ENCODE data around the gene EYA3. TPM values are rescaled to one million over a fixed set of nuclear protein-coding genes. Genes with fewer than 3 reads are reported as not detected.

Gene EYA3
- total and polyA plus RNA-seq, 10 of the 15 experiments (the other 5 are each of a cell fraction or from before 2014, with no cell fraction given): 13.0 to 46.6 (median 23.4) TPM

- POLR2A ChIA-PET: interaction anchor here (0.6 kb wide), 1 partner anchor 157 kb away, joined by 4 read pairs; no protein-coding TSS in a partner anchor
- Histone ChIP-seq H3K9me3 (replicated peaks; ENCODE audit: control insufficient read depth, insufficient read depth, low read length) (no peaks in the 10 kb centered on the region), H3K4me3 (no peak overlapping the region), H2AFZ (ENCODE audit: control insufficient read depth, low read depth, low read length) (no peak overlapping the region), H3K36me3 (ENCODE audit: control insufficient read depth in 2 of 2, insufficient read depth in 2 of 2, low read length in 1 of 2) (no peaks in the 10 kb centered on the region), H3K9ac (ENCODE audit: control insufficient read depth, insufficient read depth, low read length) (no peak overlapping the region), H3K27me3 (replicated peaks in 1 of 2; ENCODE audit: control insufficient read depth in 2 of 2, insufficient read depth in 2 of 2, low read length in 1 of 2) (peaks cover 0 to 2% of the 10 kb centered on the region in 2 experiments; a peak in 2 of 4 replicates), H3K27ac (ENCODE audit: control insufficient read depth, insufficient read depth) (no peak overlapping the region), H3K79me2 (ENCODE audit: control insufficient read depth, insufficient read depth, low read length) (no peaks in the 10 kb centered on the region), H3K4me2 (ENCODE audit: control insufficient read depth, insufficient read depth) (no peak overlapping the region), H4K20me1 (ENCODE audit: control insufficient read depth, insufficient read depth) (no peaks in the 10 kb centered on the region), H3K4me1 (ENCODE audit: control insufficient read depth, insufficient read depth, low read length) (peaks cover 7% of the 10 kb centered on the region)
- CTCF ChIA-PET: interaction anchor here (1.2 to 4.8 kb wide), 3 partner anchors 8 to 74 kb away, joined by 4 to 40 read pairs (median 5); no protein-coding TSS in a partner anchor
- intact Hi-C loops (cut with micrococcal nuclease; ENCODE audit: unreplicated experiment) (no loop called here), in situ Hi-C loops (cut with MboI) (no loop called here)
- RAD21 ChIA-PET (ENCODE audit: unreplicated experiment): interaction anchor here (0.6 to 1.5 kb wide), 2 partner anchors 40 to 105 kb away, joined by 3 read pairs; no protein-coding TSS in a partner anchor
- SMC1A ChIA-PET (ENCODE audit: uncharacterized antibody, unreplicated experiment): interaction anchor here (1.2 kb wide), 1 partner anchor 49 kb away, joined by 3 read pairs; no protein-coding TSS in a partner anchor
- no peak for FAIRE-seq
- no TSS peak for BruUV-seq (replicated peaks)
- WGBS (ENCODE audit: insufficient coverage, insufficient replicate concordance, low lambda C conversion rate, missing lambda C conversion rate): 74% methylated on average over 6 of the region's 6 CpGs
- no peak for ATAC-seq
- no peak for TF ChIP-seq CBFB (IDR thresholded peaks at IDR 0.05; ENCODE audit: low read depth)
- DNase-seq (ENCODE audit: low read depth, low spot score): no peak
Measured at GRCh38 chr1:27931184-27931583, 157.2 kb downstream of the EYA3 start.

DNA sequence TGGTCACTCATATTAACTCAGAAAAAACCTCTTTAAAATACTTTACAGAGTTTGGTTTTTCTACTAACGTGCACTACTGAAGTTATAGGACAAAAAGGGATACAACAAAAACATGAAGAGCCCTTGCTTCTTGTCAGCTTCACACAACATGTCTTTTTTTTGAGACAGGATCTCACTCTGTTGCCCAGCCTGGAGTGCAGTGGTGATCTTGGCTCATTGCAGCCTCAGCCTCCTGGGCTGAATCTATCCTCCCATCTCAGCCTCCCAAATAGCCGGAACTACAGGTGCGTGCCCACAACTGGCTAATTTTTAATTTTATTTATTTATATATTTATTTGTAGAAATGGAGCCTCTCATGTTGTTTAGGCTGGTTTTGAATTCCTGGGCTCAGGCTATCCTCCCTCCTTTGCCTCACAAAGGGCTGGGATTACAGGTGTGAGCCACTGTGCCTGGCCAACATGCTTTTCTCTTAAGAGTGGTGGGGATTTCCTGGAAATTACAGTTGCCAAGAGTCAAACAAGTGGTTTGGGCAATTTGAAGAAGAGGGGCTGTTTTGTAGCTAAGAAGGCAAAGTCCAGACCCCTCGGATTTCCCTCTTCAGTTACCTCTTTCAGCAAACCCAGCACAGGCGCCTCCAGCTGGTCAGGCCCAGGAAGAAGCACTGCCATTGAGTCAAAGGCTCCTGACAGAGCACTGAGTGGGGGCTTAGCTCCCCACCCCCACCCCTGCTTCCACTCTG lies 160.0 kb downstream of the EYA3 start:
- WGBS (ENCODE audit: insufficient coverage, insufficient replicate concordance, low lambda C conversion rate, missing lambda C conversion rate): 57% methylated on average over 5 of the region's 5 CpGs
- RAD21 ChIA-PET (ENCODE audit: unreplicated experiment): interaction anchor here (1.0 to 2.6 kb wide), 4 partner anchors 36 to 70 kb away, joined by 3 to 9 read pairs (median 6); no protein-coding TSS in a partner anchor
- no TSS peak for BruUV-seq (replicated peaks)

More for the DNA sequence above, 160.0 kb downstream of the EYA3 start:
- Histone ChIP-seq H3K9ac (ENCODE audit: control insufficient read depth, insufficient read depth, low read length) (no peak overlapping the region), H3K36me3 (ENCODE audit: control insufficient read depth in 2 of 2, insufficient read depth in 2 of 2, low read length in 1 of 2) (no peaks in the 10 kb centered on the region), H3K4me2 (ENCODE audit: control insufficient read depth, insufficient read depth) (no peak overlapping the region), H3K4me1 (ENCODE audit: control insufficient read depth, insufficient read depth, low read length) (peaks cover 4% of the 10 kb centered on the region), H4K20me1 (ENCODE audit: control insufficient read depth, insufficient read depth) (no peaks in the 10 kb centered on the region), H3K4me3 (no peak overlapping the region), H3K27me3 (replicated peaks in 1 of 2; ENCODE audit: control insufficient read depth in 2 of 2, insufficient read depth in 2 of 2, low read length in 1 of 2) (no peaks in the 10 kb centered on the region), H3K9me3 (replicated peaks; ENCODE audit: control insufficient read depth, insufficient read depth, low read length) (no peaks in the 10 kb centered on the region), H3K79me2 (ENCODE audit: control insufficient read depth, insufficient read depth, low read length) (no peaks in the 10 kb centered on the region), H2AFZ (ENCODE audit: control insufficient read depth, low read depth, low read length) (no peak overlapping the region), H3K27ac (ENCODE audit: control insufficient read depth, insufficient read depth) (no peak overlapping the region)
- ChIA-PET SMC1A (ENCODE audit: uncharacterized antibody, unreplicated experiment) (interaction anchor here (0.7 to 2.1 kb wide), 9 partner anchors 10 to 150 kb away, joined by 3 to 6 read pairs (median 4); no protein-coding TSS in a partner anchor), CTCF (interaction anchor here (0.5 to 4.8 kb wide), 9 partner anchors 11 to 234 kb away, joined by 3 to 40 read pairs (median 4); no protein-coding TSS in a partner anchor), POLR2A (no interaction called here)
- intact Hi-C loops (cut with micrococcal nuclease; ENCODE audit: unreplicated experiment) (no loop called here), in situ Hi-C loops (cut with MboI) (no loop called here)
- FAIRE-seq (no peak), DNase-seq (ENCODE audit: low read depth, low spot score) (no peak), ATAC-seq (peak; percentile 67)
- TF ChIP-seq, protein P1, sequence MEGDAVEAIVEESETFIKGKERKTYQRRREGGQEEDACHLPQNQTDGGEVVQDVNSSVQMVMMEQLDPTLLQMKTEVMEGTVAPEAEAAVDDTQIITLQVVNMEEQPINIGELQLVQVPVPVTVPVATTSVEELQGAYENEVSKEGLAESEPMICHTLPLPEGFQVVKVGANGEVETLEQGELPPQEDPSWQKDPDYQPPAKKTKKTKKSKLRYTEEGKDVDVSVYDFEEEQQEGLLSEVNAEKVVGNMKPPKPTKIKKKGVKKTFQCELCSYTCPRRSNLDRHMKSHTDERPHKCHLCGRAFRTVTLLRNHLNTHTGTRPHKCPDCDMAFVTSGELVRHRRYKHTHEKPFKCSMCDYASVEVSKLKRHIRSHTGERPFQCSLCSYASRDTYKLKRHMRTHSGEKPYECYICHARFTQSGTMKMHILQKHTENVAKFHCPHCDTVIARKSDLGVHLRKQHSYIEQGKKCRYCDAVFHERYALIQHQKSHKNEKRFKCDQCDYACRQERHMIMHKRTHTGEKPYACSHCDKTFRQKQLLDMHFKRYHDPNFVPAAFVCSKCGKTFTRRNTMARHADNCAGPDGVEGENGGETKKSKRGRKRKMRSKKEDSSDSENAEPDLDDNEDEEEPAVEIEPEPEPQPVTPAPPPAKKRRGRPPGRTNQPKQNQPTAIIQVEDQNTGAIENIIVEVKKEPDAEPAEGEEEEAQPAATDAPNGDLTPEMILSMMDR (IDR thresholded peaks at IDR 0.05 in 2 of 3, conservative IDR thresholded peaks at IDR 0.05 in 1 of 3; ENCODE audit: control insufficient read depth in 2 of 3, extremely low read depth in 1 of 3, insufficient read depth in 1 of 3, low read depth in 3 of 3, low read length in 3 of 3): peak; percentile 9 to 14 (median 10); a peak in 1 of 6 replicates
- TF ChIP-seq POLR2AphosphoS5 (IDR thresholded peaks at IDR 0.05; ENCODE audit: low read length) (no peak), PKNOX1 (IDR thresholded peaks at IDR 0.05) (no peak), IKZF2 (IDR thresholded peaks at IDR 0.05) (no peak), BRCA1 (IDR thresholded peaks at IDR 0.05; ENCODE audit: low read depth, low read length) (no peak), MEF2A (IDR thresholded peaks at IDR 0.05; ENCODE audit: insufficient read depth, low read depth, low read length) (no peak)
- TF ChIP-seq, protein P2, sequence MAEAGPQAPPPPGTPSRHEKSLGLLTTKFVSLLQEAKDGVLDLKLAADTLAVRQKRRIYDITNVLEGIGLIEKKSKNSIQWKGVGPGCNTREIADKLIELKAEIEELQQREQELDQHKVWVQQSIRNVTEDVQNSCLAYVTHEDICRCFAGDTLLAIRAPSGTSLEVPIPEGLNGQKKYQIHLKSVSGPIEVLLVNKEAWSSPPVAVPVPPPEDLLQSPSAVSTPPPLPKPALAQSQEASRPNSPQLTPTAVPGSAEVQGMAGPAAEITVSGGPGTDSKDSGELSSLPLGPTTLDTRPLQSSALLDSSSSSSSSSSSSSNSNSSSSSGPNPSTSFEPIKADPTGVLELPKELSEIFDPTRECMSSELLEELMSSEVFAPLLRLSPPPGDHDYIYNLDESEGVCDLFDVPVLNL (IDR thresholded peaks at IDR 0.05; ENCODE audit: low read depth, low read length): no peak
